Measurements from ENCODE around the gene PITX2.

GRCh38 chr4:110630688-110631402 lies 8.0 kb upstream of the PITX2 start:
- TF ChIP-seq RFX5 (IDR thresholded peaks at IDR 0.05) (no peak), CTCF (IDR thresholded peaks at IDR 0.05) (no peak), POLR2A (IDR thresholded peaks at IDR 0.05; ENCODE audit: low read length) (no peak), EP300 (IDR thresholded peaks at IDR 0.05) (no peak), KDM5A (IDR thresholded peaks at IDR 0.05) (no peak), MAX (IDR thresholded peaks at IDR 0.05) (no peak), MAZ (IDR thresholded peaks at IDR 0.05; ENCODE audit: borderline replicate concordance, low read depth, low read length) (no peak), GATA3 (IDR thresholded peaks at IDR 0.05; ENCODE audit: borderline replicate concordance) (no peak), KDM1A (IDR thresholded peaks at IDR 0.05; ENCODE audit: low read depth) (no peak), JUN (IDR thresholded peaks at IDR 0.05) (no peak), RNF2 (IDR thresholded peaks at IDR 0.05; ENCODE audit: borderline replicate concordance, low read depth) (no peak), RAD21 (conservative IDR thresholded peaks at IDR 0.05 in 1 of 2, IDR thresholded peaks at IDR 0.05 in 1 of 2) (no peak), USF2 (IDR thresholded peaks at IDR 0.05) (no peak)

All from A549 (cell line).